ENCODE data around the gene UPK1A. TPM values are rescaled to one million over a fixed set of nuclear protein-coding genes. Genes with fewer than 3 reads are reported as not detected.

UPK1A gene
- total RNA-seq, 1 experiment from 2014 or later: 1.6 TPM

DNA sequence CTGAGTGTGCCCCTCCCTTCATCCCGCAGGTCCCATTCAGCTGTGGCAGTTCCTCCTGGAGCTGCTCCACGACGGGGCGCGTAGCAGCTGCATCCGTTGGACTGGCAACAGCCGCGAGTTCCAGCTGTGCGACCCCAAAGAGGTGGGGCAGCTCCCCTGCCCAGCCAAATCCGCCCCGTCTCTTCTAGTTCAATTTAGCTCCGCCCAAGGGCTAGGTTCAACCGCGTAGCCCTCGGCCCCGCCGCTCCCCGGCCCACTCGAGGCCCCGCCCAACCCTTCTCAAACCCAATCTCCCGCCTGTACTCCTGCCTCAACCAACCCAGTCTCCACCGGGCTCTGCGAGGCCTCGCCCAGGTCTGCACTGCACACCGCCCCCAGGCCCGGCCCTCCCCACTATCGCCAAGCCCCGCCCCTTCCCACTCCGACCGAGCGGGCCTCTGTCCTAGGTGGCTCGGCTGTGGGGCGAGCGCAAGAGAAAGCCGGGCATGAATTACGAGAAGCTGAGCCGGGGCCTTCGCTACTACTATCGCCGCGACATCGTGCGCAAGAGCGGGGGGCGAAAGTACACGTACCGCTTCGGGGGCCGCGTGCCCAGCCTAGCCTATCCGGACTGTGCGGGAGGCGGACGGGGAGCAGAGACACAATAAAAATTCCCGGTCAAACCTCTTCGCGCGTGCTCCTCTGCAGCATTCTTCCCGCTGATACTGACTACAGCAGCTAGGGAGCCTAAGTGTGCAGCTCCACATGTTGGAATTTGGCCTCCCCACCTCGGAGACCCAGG is 21.9 kb upstream of the UPK1A start:
- no peaks in the 10 kb centered on the region for H3K36me3 Mint-ChIP-seq
- H3K9me3 Mint-ChIP-seq: no peaks in the 10 kb centered on the region
- H3K27ac Mint-ChIP-seq: peak overlapping the region; percentile 93
- POLR2A ChIA-PET: interaction anchor here (0.6 to 3.3 kb wide), 6 partner anchors 29 to 135 kb away, joined by 3 to 14 read pairs (median 4); partner anchors contain the start of genes PSENEN and U2AF1L4
- CTCF ChIA-PET: interaction anchor here (0.6 to 3.1 kb wide), 16 partner anchors 14 to 1217 kb away, joined by 3 to 19 read pairs (median 4); partner anchors contain the start of gene ATP4A
- DNase-seq (ENCODE audit: low spot score) (peak; percentile 98), ATAC-seq (peak; percentile 83)
- H3K27me3 Mint-ChIP-seq (ENCODE audit: low read depth): peaks cover 17% of the 10 kb centered on the region
- peak overlapping the region; percentile 84 for H3K4me3 Mint-ChIP-seq
- H3K4me1 Mint-ChIP-seq: peaks cover 29% of the 10 kb centered on the region
- TF ChIP-seq, protein P1, sequence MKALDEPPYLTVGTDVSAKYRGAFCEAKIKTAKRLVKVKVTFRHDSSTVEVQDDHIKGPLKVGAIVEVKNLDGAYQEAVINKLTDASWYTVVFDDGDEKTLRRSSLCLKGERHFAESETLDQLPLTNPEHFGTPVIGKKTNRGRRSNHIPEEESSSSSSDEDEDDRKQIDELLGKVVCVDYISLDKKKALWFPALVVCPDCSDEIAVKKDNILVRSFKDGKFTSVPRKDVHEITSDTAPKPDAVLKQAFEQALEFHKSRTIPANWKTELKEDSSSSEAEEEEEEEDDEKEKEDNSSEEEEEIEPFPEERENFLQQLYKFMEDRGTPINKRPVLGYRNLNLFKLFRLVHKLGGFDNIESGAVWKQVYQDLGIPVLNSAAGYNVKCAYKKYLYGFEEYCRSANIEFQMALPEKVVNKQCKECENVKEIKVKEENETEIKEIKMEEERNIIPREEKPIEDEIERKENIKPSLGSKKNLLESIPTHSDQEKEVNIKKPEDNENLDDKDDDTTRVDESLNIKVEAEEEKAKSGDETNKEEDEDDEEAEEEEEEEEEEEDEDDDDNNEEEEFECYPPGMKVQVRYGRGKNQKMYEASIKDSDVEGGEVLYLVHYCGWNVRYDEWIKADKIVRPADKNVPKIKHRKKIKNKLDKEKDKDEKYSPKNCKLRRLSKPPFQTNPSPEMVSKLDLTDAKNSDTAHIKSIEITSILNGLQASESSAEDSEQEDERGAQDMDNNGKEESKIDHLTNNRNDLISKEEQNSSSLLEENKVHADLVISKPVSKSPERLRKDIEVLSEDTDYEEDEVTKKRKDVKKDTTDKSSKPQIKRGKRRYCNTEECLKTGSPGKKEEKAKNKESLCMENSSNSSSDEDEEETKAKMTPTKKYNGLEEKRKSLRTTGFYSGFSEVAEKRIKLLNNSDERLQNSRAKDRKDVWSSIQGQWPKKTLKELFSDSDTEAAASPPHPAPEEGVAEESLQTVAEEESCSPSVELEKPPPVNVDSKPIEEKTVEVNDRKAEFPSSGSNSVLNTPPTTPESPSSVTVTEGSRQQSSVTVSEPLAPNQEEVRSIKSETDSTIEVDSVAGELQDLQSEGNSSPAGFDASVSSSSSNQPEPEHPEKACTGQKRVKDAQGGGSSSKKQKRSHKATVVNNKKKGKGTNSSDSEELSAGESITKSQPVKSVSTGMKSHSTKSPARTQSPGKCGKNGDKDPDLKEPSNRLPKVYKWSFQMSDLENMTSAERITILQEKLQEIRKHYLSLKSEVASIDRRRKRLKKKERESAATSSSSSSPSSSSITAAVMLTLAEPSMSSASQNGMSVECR (CRISPR knock-in tag; IDR thresholded peaks at IDR 0.05; ENCODE audit: borderline replicate concordance): peak; percentile 40; the same call in 1 of the 2 replicates
- no peak for TF ChIP-seq GRHL2 (CRISPR knock-in tag; IDR thresholded peaks at IDR 0.05; ENCODE audit: insufficient replicate concordance, severe bottlenecking)
- TF ChIP-seq ZBTB21 (CRISPR knock-in tag; IDR thresholded peaks at IDR 0.05; ENCODE audit: borderline replicate concordance): no peak
- no peak for TF ChIP-seq ZNF671 (CRISPR knock-in tag; IDR thresholded peaks at IDR 0.05)
- no peak for TF ChIP-seq FOXP1 (CRISPR knock-in tag; IDR thresholded peaks at IDR 0.05; ENCODE audit: borderline replicate concordance)
- no peak for TF ChIP-seq FOXK1 (CRISPR knock-in tag; IDR thresholded peaks at IDR 0.05)
- no peak for TF ChIP-seq GABPB1 (CRISPR knock-in tag; IDR thresholded peaks at IDR 0.05)
- TF ChIP-seq CREB1 (CRISPR knock-in tag; IDR thresholded peaks at IDR 0.05): no peak
- TF ChIP-seq, protein P2, sequence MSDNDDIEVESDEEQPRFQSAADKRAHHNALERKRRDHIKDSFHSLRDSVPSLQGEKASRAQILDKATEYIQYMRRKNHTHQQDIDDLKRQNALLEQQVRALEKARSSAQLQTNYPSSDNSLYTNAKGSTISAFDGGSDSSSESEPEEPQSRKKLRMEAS (CRISPR knock-in tag; IDR thresholded peaks at IDR 0.05): peak; percentile 37; the same call in 1 of the 2 replicates
- TF ChIP-seq ZNF263 (CRISPR knock-in tag; IDR thresholded peaks at IDR 0.05; ENCODE audit: low read depth): no peak
- TF ChIP-seq, protein P3, sequence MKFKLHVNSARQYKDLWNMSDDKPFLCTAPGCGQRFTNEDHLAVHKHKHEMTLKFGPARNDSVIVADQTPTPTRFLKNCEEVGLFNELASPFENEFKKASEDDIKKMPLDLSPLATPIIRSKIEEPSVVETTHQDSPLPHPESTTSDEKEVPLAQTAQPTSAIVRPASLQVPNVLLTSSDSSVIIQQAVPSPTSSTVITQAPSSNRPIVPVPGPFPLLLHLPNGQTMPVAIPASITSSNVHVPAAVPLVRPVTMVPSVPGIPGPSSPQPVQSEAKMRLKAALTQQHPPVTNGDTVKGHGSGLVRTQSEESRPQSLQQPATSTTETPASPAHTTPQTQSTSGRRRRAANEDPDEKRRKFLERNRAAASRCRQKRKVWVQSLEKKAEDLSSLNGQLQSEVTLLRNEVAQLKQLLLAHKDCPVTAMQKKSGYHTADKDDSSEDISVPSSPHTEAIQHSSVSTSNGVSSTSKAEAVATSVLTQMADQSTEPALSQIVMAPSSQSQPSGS (CRISPR knock-in tag; IDR thresholded peaks at IDR 0.05; ENCODE audit: borderline replicate concordance, low read depth): no peak
- no peak for TF ChIP-seq FOXJ3 (CRISPR knock-in tag; IDR thresholded peaks at IDR 0.05; ENCODE audit: borderline replicate concordance)
- TF ChIP-seq ZNF232 (CRISPR knock-in tag; IDR thresholded peaks at IDR 0.05): 0 out of 2 replicates have a peak, but pooled peaks have one; percentile 57
- TF ChIP-seq, protein P4, sequence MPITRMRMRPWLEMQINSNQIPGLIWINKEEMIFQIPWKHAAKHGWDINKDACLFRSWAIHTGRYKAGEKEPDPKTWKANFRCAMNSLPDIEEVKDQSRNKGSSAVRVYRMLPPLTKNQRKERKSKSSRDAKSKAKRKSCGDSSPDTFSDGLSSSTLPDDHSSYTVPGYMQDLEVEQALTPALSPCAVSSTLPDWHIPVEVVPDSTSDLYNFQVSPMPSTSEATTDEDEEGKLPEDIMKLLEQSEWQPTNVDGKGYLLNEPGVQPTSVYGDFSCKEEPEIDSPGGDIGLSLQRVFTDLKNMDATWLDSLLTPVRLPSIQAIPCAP (CRISPR knock-in tag; IDR thresholded peaks at IDR 0.05): no peak
- TF ChIP-seq CBFB (CRISPR knock-in tag; IDR thresholded peaks at IDR 0.05; ENCODE audit: low read depth): no peak
- TF ChIP-seq NFATC4 (CRISPR knock-in tag; IDR thresholded peaks at IDR 0.05): no peak
- no peak for TF ChIP-seq ZNF138 (CRISPR knock-in tag; conservative IDR thresholded peaks at IDR 0.05)
- TF ChIP-seq, protein P5, sequence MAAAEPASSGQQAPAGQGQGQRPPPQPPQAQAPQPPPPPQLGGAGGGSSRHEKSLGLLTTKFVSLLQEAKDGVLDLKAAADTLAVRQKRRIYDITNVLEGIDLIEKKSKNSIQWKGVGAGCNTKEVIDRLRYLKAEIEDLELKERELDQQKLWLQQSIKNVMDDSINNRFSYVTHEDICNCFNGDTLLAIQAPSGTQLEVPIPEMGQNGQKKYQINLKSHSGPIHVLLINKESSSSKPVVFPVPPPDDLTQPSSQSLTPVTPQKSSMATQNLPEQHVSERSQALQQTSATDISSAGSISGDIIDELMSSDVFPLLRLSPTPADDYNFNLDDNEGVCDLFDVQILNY (CRISPR knock-in tag; IDR thresholded peaks at IDR 0.05): no peak
- TF ChIP-seq, protein P6, sequence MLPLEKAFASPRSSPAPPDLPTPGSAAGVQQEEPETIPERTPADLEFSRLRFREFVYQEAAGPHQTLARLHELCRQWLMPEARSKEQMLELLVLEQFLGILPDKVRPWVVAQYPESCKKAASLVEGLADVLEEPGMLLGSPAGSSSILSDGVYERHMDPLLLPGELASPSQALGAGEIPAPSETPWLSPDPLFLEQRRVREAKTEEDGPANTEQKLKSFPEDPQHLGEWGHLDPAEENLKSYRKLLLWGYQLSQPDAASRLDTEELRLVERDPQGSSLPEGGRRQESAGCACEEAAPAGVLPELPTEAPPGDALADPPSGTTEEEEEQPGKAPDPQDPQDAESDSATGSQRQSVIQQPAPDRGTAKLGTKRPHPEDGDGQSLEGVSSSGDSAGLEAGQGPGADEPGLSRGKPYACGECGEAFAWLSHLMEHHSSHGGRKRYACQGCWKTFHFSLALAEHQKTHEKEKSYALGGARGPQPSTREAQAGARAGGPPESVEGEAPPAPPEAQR (CRISPR knock-in tag; IDR thresholded peaks at IDR 0.05): no peak
- TF ChIP-seq SP1 (CRISPR knock-in tag; conservative IDR thresholded peaks at IDR 0.05): peak; percentile 84
- no peak for TF ChIP-seq NR2C2 (CRISPR knock-in tag; IDR thresholded peaks at IDR 0.05)
- TF ChIP-seq, protein P7, sequence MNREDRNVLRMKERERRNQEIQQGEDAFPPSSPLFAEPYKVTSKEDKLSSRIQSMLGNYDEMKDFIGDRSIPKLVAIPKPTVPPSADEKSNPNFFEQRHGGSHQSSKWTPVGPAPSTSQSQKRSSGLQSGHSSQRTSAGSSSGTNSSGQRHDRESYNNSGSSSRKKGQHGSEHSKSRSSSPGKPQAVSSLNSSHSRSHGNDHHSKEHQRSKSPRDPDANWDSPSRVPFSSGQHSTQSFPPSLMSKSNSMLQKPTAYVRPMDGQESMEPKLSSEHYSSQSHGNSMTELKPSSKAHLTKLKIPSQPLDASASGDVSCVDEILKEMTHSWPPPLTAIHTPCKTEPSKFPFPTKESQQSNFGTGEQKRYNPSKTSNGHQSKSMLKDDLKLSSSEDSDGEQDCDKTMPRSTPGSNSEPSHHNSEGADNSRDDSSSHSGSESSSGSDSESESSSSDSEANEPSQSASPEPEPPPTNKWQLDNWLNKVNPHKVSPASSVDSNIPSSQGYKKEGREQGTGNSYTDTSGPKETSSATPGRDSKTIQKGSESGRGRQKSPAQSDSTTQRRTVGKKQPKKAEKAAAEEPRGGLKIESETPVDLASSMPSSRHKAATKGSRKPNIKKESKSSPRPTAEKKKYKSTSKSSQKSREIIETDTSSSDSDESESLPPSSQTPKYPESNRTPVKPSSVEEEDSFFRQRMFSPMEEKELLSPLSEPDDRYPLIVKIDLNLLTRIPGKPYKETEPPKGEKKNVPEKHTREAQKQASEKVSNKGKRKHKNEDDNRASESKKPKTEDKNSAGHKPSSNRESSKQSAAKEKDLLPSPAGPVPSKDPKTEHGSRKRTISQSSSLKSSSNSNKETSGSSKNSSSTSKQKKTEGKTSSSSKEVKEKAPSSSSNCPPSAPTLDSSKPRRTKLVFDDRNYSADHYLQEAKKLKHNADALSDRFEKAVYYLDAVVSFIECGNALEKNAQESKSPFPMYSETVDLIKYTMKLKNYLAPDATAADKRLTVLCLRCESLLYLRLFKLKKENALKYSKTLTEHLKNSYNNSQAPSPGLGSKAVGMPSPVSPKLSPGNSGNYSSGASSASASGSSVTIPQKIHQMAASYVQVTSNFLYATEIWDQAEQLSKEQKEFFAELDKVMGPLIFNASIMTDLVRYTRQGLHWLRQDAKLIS (CRISPR knock-in tag; IDR thresholded peaks at IDR 0.05; ENCODE audit: borderline replicate concordance): no peak
- TF ChIP-seq NFYB (CRISPR knock-in tag; conservative IDR thresholded peaks at IDR 0.05; ENCODE audit: low read depth): no peak
